ENCODE measurements around the gene APEX2.

The APEX2 gene

GRCh38 chrX:54992911-54993622 is 7.1 kb upstream of the APEX2 start:
- TF ChIP-seq POLR2AphosphoS5 (IDR thresholded peaks at IDR 0.05; ENCODE audit: low read depth, low read length) (no peak), REST (IDR thresholded peaks at IDR 0.05; ENCODE audit: insufficient read depth in 1 of 2, low read depth in 2 of 2, low read length in 2 of 2) (no peak), FOXP2 (optimal IDR thresholded peaks at IDR 0.05; ENCODE audit: borderline replicate concordance, extremely low read depth, extremely low read length, insufficient read depth) (no peak), TAF1 (IDR thresholded peaks at IDR 0.05; ENCODE audit: borderline replicate concordance, insufficient read depth, low read length) (no peak), SIN3A (IDR thresholded peaks at IDR 0.05; ENCODE audit: borderline replicate concordance, insufficient read depth, low read length) (no peak)

GRCh38 chrX:54994099-54994498 is 6.1 kb upstream of the APEX2 start, which contains the start of gene PFKFB1:
Gene PFKFB1, minus strand, starts transcription at chrX:54994188. Its CDS starts 181 bp downstream, at chrX:54994007.
- TF ChIP-seq REST (IDR thresholded peaks at IDR 0.05; ENCODE audit: insufficient read depth in 1 of 2, low read depth in 2 of 2, low read length in 2 of 2) (no peak), SIN3A (IDR thresholded peaks at IDR 0.05; ENCODE audit: borderline replicate concordance, insufficient read depth, low read length) (no peak), POLR2AphosphoS5 (IDR thresholded peaks at IDR 0.05; ENCODE audit: low read depth, low read length) (no peak), TAF1 (IDR thresholded peaks at IDR 0.05; ENCODE audit: borderline replicate concordance, insufficient read depth, low read length) (no peak), FOXP2 (optimal IDR thresholded peaks at IDR 0.05; ENCODE audit: borderline replicate concordance, extremely low read depth, extremely low read length, insufficient read depth) (no peak)

DNA sequence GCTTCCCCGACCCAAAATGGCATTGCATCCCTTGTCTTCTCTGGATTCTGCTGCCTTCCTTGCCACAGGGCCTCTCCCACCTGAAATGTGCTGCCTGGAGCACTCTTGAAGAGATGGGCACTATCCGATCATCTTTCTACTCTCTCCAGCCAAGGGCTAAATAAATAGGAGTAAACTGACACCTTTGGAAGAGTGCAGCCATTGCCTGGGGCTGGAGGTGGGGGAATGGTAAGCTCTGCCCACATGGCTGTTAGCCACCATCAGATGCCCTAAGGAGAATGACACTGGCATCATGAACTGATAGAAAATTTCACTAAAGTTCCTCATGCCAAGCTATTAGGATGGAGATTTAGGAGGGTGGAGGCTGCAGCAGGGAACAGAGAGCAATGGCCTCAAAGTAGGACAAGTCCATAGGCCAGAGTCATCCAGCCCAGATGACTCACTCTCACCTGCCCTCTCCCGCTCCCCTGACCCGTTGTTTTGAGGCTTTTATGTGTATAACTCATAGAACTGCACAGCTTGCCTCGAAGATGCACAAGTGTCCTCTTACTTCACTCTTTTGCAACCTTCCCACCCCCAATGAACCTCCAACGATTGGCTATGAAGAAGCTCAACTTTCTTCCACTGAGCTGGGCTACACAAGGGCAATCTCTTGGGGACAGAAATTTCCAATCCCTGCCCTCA is 5.4 kb upstream of the APEX2 start:
- TF ChIP-seq FOXP2 (optimal IDR thresholded peaks at IDR 0.05; ENCODE audit: borderline replicate concordance, extremely low read depth, extremely low read length, insufficient read depth) = no peak
- TF ChIP-seq TAF1 (IDR thresholded peaks at IDR 0.05; ENCODE audit: borderline replicate concordance, insufficient read depth, low read length) = no peak
- no peak for TF ChIP-seq REST (IDR thresholded peaks at IDR 0.05; ENCODE audit: insufficient read depth in 1 of 2, low read depth in 2 of 2, low read length in 2 of 2)
- no peak for TF ChIP-seq POLR2AphosphoS5 (IDR thresholded peaks at IDR 0.05; ENCODE audit: low read depth, low read length)
- TF ChIP-seq SIN3A (IDR thresholded peaks at IDR 0.05; ENCODE audit: borderline replicate concordance, insufficient read depth, low read length) = no peak

DNA sequence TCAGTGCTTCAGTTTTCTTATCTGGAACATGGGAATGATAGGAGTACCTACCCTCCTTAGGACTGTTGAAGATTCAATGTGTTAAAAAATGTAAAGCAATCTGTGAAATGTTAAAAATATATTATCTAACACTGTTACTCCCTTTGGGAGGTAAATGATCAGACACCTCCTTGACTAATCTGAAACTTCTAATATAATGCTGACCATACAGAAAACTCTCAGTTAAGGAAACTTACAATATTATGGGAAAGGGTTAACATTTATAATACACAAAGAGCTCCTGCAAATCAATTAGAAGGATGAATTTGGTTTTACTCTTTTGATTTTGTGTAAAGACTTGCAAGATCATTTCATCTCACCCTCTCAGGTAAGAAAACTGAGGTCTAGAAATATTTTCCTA is 4.5 kb upstream of the APEX2 start:
- TF ChIP-seq TAF1 (IDR thresholded peaks at IDR 0.05; ENCODE audit: borderline replicate concordance, insufficient read depth, low read length) (no peak), FOXP2 (optimal IDR thresholded peaks at IDR 0.05; ENCODE audit: borderline replicate concordance, extremely low read depth, extremely low read length, insufficient read depth) (no peak), POLR2AphosphoS5 (IDR thresholded peaks at IDR 0.05; ENCODE audit: low read depth, low read length) (no peak), SIN3A (IDR thresholded peaks at IDR 0.05; ENCODE audit: borderline replicate concordance, insufficient read depth, low read length) (no peak), REST (IDR thresholded peaks at IDR 0.05; ENCODE audit: insufficient read depth in 1 of 2, low read depth in 2 of 2, low read length in 2 of 2) (no peak)

All from PFSK-1 (cell line).